GM19467 (cell line): Measurements from ENCODE around the gene OR5K3.

Experiments
- ATAC-seq: cut with Tn5 transposase; IDR thresholded peaks from one replicate; pipeline ENCODE4 v1.9.1; 2021; ENCODE audit warnings: mild to moderate bottlenecking, moderate library complexity; ENCODE audit not compliant: unreplicated experiment

Gene OR5K3

DNA sequence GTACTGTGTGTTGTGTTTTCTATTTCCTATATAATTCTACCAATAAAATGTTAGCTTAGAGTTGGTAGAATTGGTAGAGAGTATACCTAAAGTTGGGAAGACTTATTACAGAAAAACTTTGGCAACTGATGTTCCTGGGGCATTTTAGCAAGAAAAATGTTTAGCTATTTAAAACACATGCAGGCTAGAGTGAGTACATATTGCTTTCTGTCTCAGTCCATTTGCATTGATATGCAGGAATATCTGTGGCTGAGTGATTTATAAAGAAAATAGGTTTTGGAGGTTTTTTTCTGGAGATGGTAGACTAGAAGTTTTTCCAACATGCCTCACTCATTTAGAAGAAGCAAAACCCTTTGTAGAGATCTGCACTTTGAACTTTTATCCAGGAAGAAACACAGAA lies 42.1 kb downstream of the OR5K3 start:
- no peak for ATAC-seq

DNA sequence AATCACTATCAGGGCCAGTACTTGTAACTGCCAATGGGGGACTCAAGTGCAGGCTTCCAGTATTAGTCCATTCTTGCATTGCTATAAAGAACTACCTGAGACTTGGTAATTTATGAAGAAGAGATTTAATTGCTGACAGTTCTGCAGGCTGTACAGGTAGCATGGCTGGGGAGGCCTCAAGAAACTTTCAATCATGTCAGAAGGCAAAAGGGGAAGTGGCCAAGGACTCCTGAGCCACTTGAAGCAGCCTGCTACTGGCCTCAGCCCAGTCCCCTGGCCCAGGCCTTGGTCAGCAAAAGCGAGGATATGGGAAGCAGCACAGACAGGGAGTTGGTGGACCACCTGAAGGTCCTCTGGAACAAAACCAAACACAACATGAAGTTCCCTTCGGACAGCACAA lies 43.3 kb downstream of the OR5K3 start:
- ATAC-seq = no peak

DNA sequence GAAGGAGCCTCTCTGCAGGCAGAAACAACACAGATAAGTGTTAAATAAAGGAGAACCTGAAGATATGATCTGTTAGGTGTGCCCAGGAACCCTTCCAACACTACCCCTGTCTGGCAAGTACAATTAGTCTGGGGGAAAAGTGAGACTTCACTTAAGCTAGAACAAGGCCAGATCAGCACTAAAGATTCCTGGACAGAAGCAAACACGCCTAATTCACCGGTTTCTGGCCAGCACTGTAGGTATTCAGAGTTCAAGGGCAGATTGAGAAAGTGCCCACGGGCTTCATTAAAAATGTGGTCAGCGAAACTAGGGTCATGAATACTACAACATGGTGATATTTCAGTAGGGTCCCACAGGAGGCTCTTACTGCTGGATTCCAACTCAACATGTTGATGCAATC lies 43.9 kb downstream of the OR5K3 start:
- no peak for ATAC-seq

DNA sequence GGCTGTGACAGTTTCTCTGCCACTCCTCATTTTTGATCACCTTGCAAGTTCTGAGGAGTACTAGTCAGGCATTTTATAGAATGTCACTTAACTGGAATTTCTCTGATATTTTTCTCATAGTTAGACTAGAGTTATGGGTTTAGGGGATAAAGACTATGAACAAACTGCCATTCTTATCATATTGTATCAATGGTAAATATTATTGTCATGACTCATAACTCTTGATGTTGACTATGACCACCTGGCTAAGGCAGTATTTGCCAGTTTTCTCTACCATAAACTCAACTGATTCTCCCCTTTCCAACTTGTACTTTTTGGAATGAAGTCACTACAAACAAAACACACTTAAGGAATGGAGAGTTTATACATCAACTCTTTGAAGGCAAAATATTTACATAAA lies 49.8 kb downstream of the OR5K3 start:
- ATAC-seq = no peak
